ENCODE data around the gene NUMA1.

DNA sequence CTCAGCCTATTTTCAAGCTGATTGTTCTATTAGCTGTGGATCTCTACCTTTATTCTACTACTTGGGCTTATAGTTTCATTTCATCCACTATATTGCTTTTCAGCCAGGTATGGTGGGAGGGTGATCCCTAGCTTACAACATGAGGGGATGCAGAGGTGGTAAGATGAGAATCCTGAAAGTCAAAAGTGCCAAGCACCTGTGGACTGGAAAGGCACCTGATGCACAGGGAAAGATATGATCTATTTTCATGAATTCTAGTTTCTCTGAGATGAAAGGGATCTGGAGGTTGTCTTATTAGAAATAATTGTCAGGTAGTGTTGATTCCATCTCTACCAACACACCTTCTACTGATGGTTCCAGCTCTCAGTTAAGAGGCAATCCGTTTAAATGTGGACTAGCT is 103.3 kb downstream of the NUMA1 start:
- TF ChIP-seq CTCF (IDR thresholded peaks at IDR 0.05; ENCODE audit: low read depth, low read length, missing input control) (no peak), RAD21 (IDR thresholded peaks at IDR 0.05) (no peak), FOXA1 (IDR thresholded peaks at IDR 0.05) (no peak), EGR1 (IDR thresholded peaks at IDR 0.05; ENCODE audit: low read depth in 2 of 2) (no peak), GABPA (IDR thresholded peaks at IDR 0.05 in 1 of 2, conservative IDR thresholded peaks at IDR 0.05 in 1 of 2) (no peak), RXRA (IDR thresholded peaks at IDR 0.05) (no peak), JUND (IDR thresholded peaks at IDR 0.05) (no peak)
- TF ChIP-seq, protein P1, sequence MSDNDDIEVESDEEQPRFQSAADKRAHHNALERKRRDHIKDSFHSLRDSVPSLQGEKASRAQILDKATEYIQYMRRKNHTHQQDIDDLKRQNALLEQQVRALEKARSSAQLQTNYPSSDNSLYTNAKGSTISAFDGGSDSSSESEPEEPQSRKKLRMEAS (IDR thresholded peaks at IDR 0.05) = no peak

All from liver (tissue), 3 donors.